CD4-positive, alpha-beta T cell (primary cell): Measurements from ENCODE around the gene NEK5. TPM values are rescaled to one million over a fixed set of nuclear protein-coding genes. Genes with fewer than 3 reads are reported as not detected.

Source experiments
- ATAC-seq: fragments of 200-7000 bp; cut with Tn5 transposase; one replicate; pipeline ENCODE4 v1.10.0; 2022; ENCODE audit warnings: mild to moderate bottlenecking; ENCODE audit not compliant: poor library complexity
- CTCF ChIA-PET: fragments of 350-600 bp; sonication (Branson Sonifier 250); formaldehyde crosslinking; loops from one replicate; lab custom pipeline; 2021; ENCODE audit warnings: antibody characterized with exemption, inconsistent platforms; lab: Charles Lee
- POLR2A ChIA-PET: fragments of 350-600 bp; sonication (Branson Sonifier 250); formaldehyde crosslinking; loops from one replicate; lab custom pipeline; 2021; ENCODE audit warnings: antibody characterized with exemption, inconsistent platforms; lab: Charles Lee
- DNase-seq, 14 experiments: peaks; one replicate each; pipeline ENCODE4 v3.0.0-alpha.2; 2013 to 2020; ENCODE audit warnings: mixed read lengths in 2 of 14
- H3K27ac ChIP-seq, 2 donors: one replicate each; pipeline versions ENCODE4 v1.5.1 to v1.7.0; 2013; ENCODE audit warnings: low read length in 2 of 2, low read depth in 1 of 2, mild to moderate bottlenecking in 1 of 2
- H3K27me3 ChIP-seq, 2 experiments: 1 replicate in 1 of 2; 2 replicates in 1 of 2; pipeline versions ENCODE4 v1.6.1 to v1.7.0; 2013; ENCODE audit warnings: low read length in 2 of 2, control low read depth in 1 of 2, mild to moderate bottlenecking in 1 of 2, moderate library complexity in 1 of 2; ENCODE audit not compliant: insufficient read depth in 2 of 2, control insufficient read depth in 1 of 2
- H3K36me3 ChIP-seq: one replicate; pipeline ENCODE4 v1.6.1; 2013; ENCODE audit warnings: low read length, control low read depth; ENCODE audit not compliant: insufficient read depth
- H3K4me1 ChIP-seq: one replicate; pipeline ENCODE4 v1.6.1; 2013; ENCODE audit warnings: low read length, control low read depth; ENCODE audit not compliant: insufficient read depth
- H3K4me3 ChIP-seq: one replicate; pipeline ENCODE4 v1.5.1; 2013; ENCODE audit warnings: mild to moderate bottlenecking, low read length, moderate library complexity
- H3K9me3 ChIP-seq, 2 experiments: 1 replicate in 1 of 2; 2 replicates in 1 of 2; pipeline versions ENCODE4 v1.6.1 to v1.7.0; 2013; ENCODE audit warnings: low read length in 2 of 2, mild to moderate bottlenecking in 2 of 2, control low read depth in 1 of 2, moderate library complexity in 1 of 2; ENCODE audit not compliant: control insufficient read depth in 1 of 2, insufficient read depth in 1 of 2
- H3K27ac Mint-ChIP-seq: one replicate; pipeline ENCODE4 v1.8.0; 2020; ENCODE audit warnings: mixed read lengths
- H3K27me3 Mint-ChIP-seq: one replicate; pipeline ENCODE4 v1.8.0; 2021; ENCODE audit warnings: mixed read lengths
- H3K36me3 Mint-ChIP-seq: one replicate; pipeline ENCODE4 v1.8.0; 2021; ENCODE audit warnings: low read depth, mixed read lengths
- H3K4me1 Mint-ChIP-seq: one replicate; pipeline ENCODE4 v1.8.0; 2021; ENCODE audit warnings: low read depth, mixed read lengths
- H3K4me3 Mint-ChIP-seq: one replicate; pipeline ENCODE4 v1.8.0; 2020; ENCODE audit warnings: mild to moderate bottlenecking, mixed read lengths
- H3K9me3 Mint-ChIP-seq: one replicate; pipeline ENCODE4 v1.8.0; 2020; ENCODE audit warnings: mixed read lengths
- intact Hi-C, 2 experiments: fragments of 100-400 bp; cut with DNase I in 1 of 2; cut with micrococcal nuclease in 1 of 2; formaldehyde crosslinking; loops; one replicate each; pipeline versions ENCODE4 v1.15.1 to v1.9.0; 2023 to 2025; cut with DNase I, micrococcal nuclease
- total RNA-seq, 174 experiments: library from RNA in 2 of 174; stranded (reverse) in 2 of 174; gene quantifications; one replicate each; pipeline ENCODE4 v1.2.3 and lab custom pipeline; 2021 to 2026
- TF ChIP-seq, protein P1 (sequence below): fragments of 200-600 bp; IDR thresholded peaks from one replicate; pipeline ENCODE4 v1.8.0; 2022; ENCODE audit warnings: antibody characterized with exemption, mild to moderate bottlenecking

NEK5 gene
- total RNA-seq, 2 experiments from 2014 or later: 0.08 TPM; not detected in 1

DNA sequence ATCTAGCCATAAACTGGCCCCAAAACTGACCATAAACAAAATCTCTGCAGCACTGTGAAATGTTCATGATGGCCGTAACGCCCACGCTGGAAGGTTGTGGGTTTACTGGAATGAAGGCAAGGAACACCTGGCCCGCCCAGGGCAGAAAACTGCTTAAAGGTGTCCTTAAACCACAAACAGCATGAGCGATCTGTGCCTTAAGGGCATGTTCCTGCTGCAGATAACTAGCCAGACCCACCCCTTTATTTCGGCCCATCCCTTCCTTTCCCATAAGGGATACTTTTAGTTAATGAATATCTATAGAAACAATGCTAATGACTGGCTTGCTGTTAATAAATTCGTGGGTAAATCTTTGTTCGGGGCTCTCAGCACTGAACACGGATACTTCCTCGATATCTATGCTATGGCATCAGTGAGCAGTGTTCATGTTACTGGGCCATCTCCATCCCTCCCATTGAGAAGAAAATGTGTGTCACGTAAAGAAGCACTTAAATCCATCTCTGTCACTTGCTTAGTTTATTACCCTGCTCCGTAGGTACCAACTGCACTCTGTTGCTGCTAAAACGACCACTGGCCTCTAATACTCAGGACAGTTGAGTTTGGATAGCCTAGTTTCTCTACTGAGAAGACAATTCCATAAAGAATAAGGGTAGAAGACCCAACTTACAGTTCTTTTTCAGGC lies 122.9 kb downstream of the NEK5 start:
- TF ChIP-seq, protein P1, sequence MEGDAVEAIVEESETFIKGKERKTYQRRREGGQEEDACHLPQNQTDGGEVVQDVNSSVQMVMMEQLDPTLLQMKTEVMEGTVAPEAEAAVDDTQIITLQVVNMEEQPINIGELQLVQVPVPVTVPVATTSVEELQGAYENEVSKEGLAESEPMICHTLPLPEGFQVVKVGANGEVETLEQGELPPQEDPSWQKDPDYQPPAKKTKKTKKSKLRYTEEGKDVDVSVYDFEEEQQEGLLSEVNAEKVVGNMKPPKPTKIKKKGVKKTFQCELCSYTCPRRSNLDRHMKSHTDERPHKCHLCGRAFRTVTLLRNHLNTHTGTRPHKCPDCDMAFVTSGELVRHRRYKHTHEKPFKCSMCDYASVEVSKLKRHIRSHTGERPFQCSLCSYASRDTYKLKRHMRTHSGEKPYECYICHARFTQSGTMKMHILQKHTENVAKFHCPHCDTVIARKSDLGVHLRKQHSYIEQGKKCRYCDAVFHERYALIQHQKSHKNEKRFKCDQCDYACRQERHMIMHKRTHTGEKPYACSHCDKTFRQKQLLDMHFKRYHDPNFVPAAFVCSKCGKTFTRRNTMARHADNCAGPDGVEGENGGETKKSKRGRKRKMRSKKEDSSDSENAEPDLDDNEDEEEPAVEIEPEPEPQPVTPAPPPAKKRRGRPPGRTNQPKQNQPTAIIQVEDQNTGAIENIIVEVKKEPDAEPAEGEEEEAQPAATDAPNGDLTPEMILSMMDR: no peak
- H3K4me1 ChIP-seq: peaks cover 3% of the 10 kb centered on the region
- no peak overlapping the region for H3K4me3 ChIP-seq
- ChIA-PET POLR2A (no interaction called here), CTCF (no interaction called here)
- H3K27ac ChIP-seq: no peak overlapping the region
- Mint-ChIP-seq H3K4me1 (peaks cover 8% of the 10 kb centered on the region), H3K4me3 (no peak overlapping the region), H3K27ac (no peak overlapping the region), H3K9me3 (no peaks in the 10 kb centered on the region), H3K36me3 (no peaks in the 10 kb centered on the region), H3K27me3 (peaks cover 12% of the 10 kb centered on the region)
- intact Hi-C loops: loop anchor here in 1 of 2 experiments (5.0 to 10.0 kb wide), 2 partner anchors 446 to 649 kb away; partner anchors contain the start of genes SUGT1 and VPS36
- DNase-seq (no peak), ATAC-seq (no peak)
- no peaks in the 10 kb centered on the region for H3K36me3 ChIP-seq
- peaks cover 2 to 25% of the 10 kb centered on the region in 2 experiments for H3K27me3 ChIP-seq
- H3K9me3 ChIP-seq: no peaks in the 10 kb centered on the region

DNA sequence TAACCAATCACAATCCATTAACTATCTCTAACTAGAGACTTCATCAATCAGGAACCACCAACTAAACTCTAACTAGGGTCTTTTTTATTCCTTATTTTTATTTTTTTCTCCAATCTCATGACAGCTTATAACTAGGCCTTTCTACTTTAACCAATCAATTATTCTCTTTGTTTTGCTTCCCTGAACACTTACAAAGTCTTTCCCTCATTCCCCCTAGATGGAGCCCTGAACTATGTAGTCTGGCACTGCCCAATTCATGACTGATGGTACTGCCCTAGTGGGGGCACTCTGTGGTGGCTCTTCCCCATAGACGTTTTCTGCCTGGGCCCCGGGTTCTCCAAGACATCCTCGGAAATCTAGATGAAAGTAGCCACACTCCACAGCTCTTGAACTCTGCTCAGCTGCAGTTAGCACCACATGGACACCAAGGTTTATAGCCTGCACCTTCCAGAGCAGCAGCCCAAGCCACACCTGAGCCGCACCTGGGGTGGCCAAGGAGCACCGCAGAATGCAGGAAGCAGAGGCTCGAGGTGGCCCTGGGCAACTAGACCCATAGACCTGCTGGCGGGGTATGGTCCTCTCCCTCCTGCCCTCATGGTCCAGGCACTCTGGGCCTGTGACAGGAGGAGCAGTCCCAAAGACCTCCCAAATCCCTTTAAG lies 124.2 kb downstream of the NEK5 start:
- Histone ChIP-seq H3K4me1 (no peaks in the 10 kb centered on the region), H3K4me3 (no peak overlapping the region), H3K27ac (no peak overlapping the region), H3K27me3 (peaks cover 4 to 13% of the 10 kb centered on the region in 2 experiments), H3K36me3 (no peaks in the 10 kb centered on the region), H3K9me3 (no peaks in the 10 kb centered on the region)
- intact Hi-C loops: loop anchor here in 1 of 2 experiments (5.0 to 10.0 kb wide), 2 partner anchors 448 to 650 kb away; partner anchors contain the start of genes SUGT1 and VPS36
- TF ChIP-seq, protein P1: no peak
- ChIA-PET CTCF (no interaction called here), POLR2A (interaction anchor here (0.6 kb wide), 1 partner anchor 110 kb away, joined by 3 read pairs; no protein-coding TSS in a partner anchor)
- Mint-ChIP-seq H3K4me1 (peaks cover 4% of the 10 kb centered on the region), H3K9me3 (no peaks in the 10 kb centered on the region), H3K27me3 (peaks cover 8% of the 10 kb centered on the region), H3K27ac (no peak overlapping the region), H3K4me3 (no peak overlapping the region), H3K36me3 (no peaks in the 10 kb centered on the region)
- no peak for ATAC-seq
- no peak for DNase-seq

DNA sequence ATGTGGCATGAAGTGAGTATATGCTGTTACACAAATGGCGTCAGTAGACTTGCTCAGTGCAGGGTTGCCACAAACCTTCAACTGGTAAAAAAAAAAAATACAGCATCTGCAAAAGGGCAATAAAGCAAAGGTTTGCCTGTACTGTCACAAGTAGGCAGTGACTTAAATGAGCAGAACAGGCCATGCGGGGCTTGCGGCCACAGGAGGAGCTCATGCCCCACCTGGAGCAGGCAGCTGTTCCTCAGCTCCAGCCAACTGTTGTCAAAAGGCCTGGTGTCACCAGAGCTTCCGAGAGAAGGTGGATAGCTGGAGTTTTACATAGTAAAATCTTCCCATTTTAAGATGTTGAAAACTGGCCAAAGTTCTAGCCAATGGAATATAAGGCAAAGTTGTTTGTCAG lies 125.3 kb downstream of the NEK5 start:
- no peaks in the 10 kb centered on the region for H3K36me3 Mint-ChIP-seq
- no peak overlapping the region for H3K4me3 Mint-ChIP-seq
- H3K27me3 Mint-ChIP-seq: peaks cover 8% of the 10 kb centered on the region
- intact Hi-C loops: loop anchor here in 1 of 2 experiments (10.0 kb wide), 1 partner anchor 651 kb away; the partner anchor contains the start of gene SUGT1
- POLR2A ChIA-PET: no interaction called here
- Histone ChIP-seq H3K36me3 (no peaks in the 10 kb centered on the region), H3K4me1 (no peaks in the 10 kb centered on the region), H3K27ac (no peak overlapping the region), H3K9me3 (no peaks in the 10 kb centered on the region), H3K27me3 (peaks cover 4 to 5% of the 10 kb centered on the region in 2 experiments), H3K4me3 (no peak overlapping the region)
- TF ChIP-seq, protein P1: no peak
- H3K9me3 Mint-ChIP-seq: no peaks in the 10 kb centered on the region
- CTCF ChIA-PET: no interaction called here
- H3K27ac Mint-ChIP-seq: no peak overlapping the region
- DNase-seq (no peak), ATAC-seq (no peak)
- H3K4me1 Mint-ChIP-seq: peaks cover 4% of the 10 kb centered on the region
